Tibial artery (tissue), 4 donors: ENCODE measurements around the gene MED10.

Experiments
- DNase-seq, 2 donors: peaks; one replicate each; pipeline ENCODE4 v3.0.0-alpha.2; 2019
- H3K27ac ChIP-seq, 2 donors: fragments of 200-600 bp; sonication (generic) in 1 of 2; 1 replicate in 1 of 2; 2 replicates in 1 of 2; pipeline ENCODE4 v1.5.1; 2018 to 2019; ENCODE audit warnings: mild to moderate bottlenecking in 1 of 2
- H3K27me3 ChIP-seq, 2 donors: fragments of 200-600 bp; sonication (generic) in 1 of 2; one replicate each; pipeline versions ENCODE4 v1.5.1 to v1.6.0; 2016 to 2019
- H3K36me3 ChIP-seq, 3 donors: fragments of 200-600 bp; sonication (generic) in 2 of 3; one replicate each; pipeline ENCODE4 v1.5.1; 2016 to 2019; ENCODE audit warnings: mild to moderate bottlenecking in 2 of 3
- H3K4me1 ChIP-seq, 4 donors: fragments of 200-600 bp; sonication (generic) in 2 of 4; 1 replicate in 3 of 4; 2 replicates in 1 of 4; pipeline ENCODE4 v1.5.1; 2016 to 2019
- H3K4me3 ChIP-seq, 2 donors: fragments of 200-600 bp; sonication (generic) in 1 of 2; 1 replicate in 1 of 2; 2 replicates in 1 of 2; pipeline ENCODE4 v1.5.1; 2018 to 2019; ENCODE audit warnings: mild to moderate bottlenecking in 2 of 2
- H3K9me3 ChIP-seq, 3 donors: fragments of 200-600 bp; sonication (generic) in 1 of 3; one replicate each; pipeline ENCODE4 v1.5.1; 2016 to 2019
- CTCF ChIP-seq, 2 experiments: fragments of 200-600 bp in 1 of 2; fragments of 450-650 bp in 1 of 2; IDR thresholded peaks; one replicate each; pipeline ENCODE4 v1.5.1; 2017 to 2019; ENCODE audit warnings: antibody characterized with exemption in 2 of 2, mild to moderate bottlenecking in 1 of 2, moderate library complexity in 1 of 2
- intact Hi-C: fragments of 100-400 bp; cut with DNase I; formaldehyde crosslinking; loops from one replicate; pipeline ENCODE4 v1.15.0; 2023; ENCODE audit warnings: low total_unique reads

MED10 gene

DNA sequence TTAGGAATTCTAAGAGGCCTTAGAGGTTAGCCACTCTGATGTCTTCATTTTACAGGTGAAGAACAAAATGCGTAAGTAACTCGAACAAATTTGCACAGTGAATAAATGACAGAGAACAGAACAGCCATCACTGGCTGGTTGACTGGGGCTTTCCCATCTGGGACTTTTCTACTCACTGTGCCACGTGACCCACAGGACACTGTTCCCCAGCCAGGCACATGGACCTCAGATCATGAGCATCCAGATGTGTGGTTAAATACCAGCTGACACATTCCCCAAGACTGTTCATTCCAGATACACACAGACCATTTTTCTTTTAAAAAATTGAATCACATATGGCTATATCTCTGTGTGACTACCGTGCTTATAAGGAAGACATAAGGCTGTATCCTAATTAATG is 25.8 kb upstream of the MED10 start:
- DNase-seq = no peak
- H3K27me3 ChIP-seq = peaks cover 0 to 7% of the 10 kb centered on the region in 2 donors
- H3K4me1 ChIP-seq = no peaks in the 10 kb centered on the region
- H3K4me3 ChIP-seq = no peak overlapping the region
- H3K27ac ChIP-seq = no peak overlapping the region
- no peaks in the 10 kb centered on the region for H3K36me3 ChIP-seq
- no peak for TF ChIP-seq CTCF (IDR thresholded peaks at IDR 0.05)
- H3K9me3 ChIP-seq = no peaks in the 10 kb centered on the region
- intact Hi-C loops = no loop called here

DNA sequence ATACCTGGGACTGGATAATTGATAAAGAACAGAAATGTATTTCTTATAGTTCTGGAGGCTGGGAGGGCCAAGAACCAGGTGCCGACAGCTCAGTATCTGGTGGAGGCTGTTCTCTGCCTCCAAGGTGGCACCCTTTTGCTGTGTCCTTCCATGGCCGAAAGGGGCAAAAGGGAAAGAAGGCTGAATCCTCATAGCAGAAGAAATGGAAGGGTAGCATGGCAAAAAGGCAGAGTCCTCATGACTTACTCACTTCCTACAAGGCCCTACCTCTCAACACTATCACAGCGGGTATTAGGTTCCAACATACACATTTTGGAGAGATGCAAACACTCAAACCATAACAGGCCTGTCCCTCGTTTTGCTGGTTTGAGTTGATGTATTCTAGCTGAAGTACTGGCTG is 25.1 kb upstream of the MED10 start:
- peaks cover 0 to 4% of the 10 kb centered on the region in 2 donors for H3K27me3 ChIP-seq
- H3K9me3 ChIP-seq = no peaks in the 10 kb centered on the region
- H3K4me1 ChIP-seq = no peaks in the 10 kb centered on the region
- intact Hi-C loops = no loop called here
- H3K4me3 ChIP-seq = no peak overlapping the region
- no peak for TF ChIP-seq CTCF (IDR thresholded peaks at IDR 0.05)
- no peak overlapping the region for H3K27ac ChIP-seq
- H3K36me3 ChIP-seq = no peaks in the 10 kb centered on the region
- no peak for DNase-seq

GRCh38 chr5:6402939-6403338 is 24.6 kb upstream of the MED10 start:
- intact Hi-C loops = no loop called here

DNA sequence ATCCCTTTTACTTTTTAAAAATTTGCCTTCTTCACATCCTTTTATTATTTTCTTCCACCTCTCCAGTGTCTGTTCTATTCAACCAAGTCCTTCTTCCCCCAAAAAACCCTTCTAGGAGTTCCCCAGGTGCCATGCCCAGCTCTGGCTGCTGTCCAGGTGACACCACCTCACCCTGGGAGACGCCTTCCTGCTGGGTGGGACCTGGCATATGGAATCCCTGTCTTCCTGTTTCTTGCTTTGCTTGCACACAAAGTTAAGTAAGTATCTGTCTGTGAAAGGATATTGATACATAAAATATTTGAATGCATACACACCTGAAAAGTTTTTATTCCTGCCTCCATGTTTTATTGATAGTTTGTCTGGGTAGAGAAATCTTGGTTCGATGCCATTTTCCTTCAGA is 23.1 kb upstream of the MED10 start:
- no peak overlapping the region for H3K27ac ChIP-seq
- intact Hi-C loops = no loop called here

More at GRCh38 chr5:6402939-6403338, 24.6 kb upstream of the MED10 start:
- H3K27me3 ChIP-seq = peaks cover 0 to 4% of the 10 kb centered on the region in 2 donors
- no peak overlapping the region for H3K4me3 ChIP-seq
- H3K9me3 ChIP-seq = no peaks in the 10 kb centered on the region
- H3K4me1 ChIP-seq = no peaks in the 10 kb centered on the region
- no peaks in the 10 kb centered on the region for H3K36me3 ChIP-seq
- TF ChIP-seq CTCF (IDR thresholded peaks at IDR 0.05) = no peak
- no peak for DNase-seq
- H3K27ac ChIP-seq = no peak overlapping the region

GRCh38 chr5:6399980-6400910 is 21.9 kb upstream of the MED10 start:
- peaks cover 0 to 8% of the 10 kb centered on the region in 2 donors for H3K27me3 ChIP-seq
- H3K36me3 ChIP-seq = no peaks in the 10 kb centered on the region
- no peaks in the 10 kb centered on the region for H3K4me1 ChIP-seq
- DNase-seq = no peak
- TF ChIP-seq CTCF (IDR thresholded peaks at IDR 0.05) = no peak
- H3K27ac ChIP-seq = no peak overlapping the region
- intact Hi-C loops = no loop called here
- no peak overlapping the region for H3K4me3 ChIP-seq
- no peaks in the 10 kb centered on the region for H3K9me3 ChIP-seq

More for the DNA sequence above, 23.1 kb upstream of the MED10 start:
- Histone ChIP-seq H3K9me3 (no peaks in the 10 kb centered on the region), H3K4me1 (no peaks in the 10 kb centered on the region), H3K27me3 (peaks cover 0 to 7% of the 10 kb centered on the region in 2 donors), H3K36me3 (no peaks in the 10 kb centered on the region), H3K4me3 (no peak overlapping the region)
- TF ChIP-seq CTCF (IDR thresholded peaks at IDR 0.05) = no peak
- no peak for DNase-seq
